BJ (cell line): ENCODE measurements around the gene SEMA4C. TPM values are rescaled to one million over a fixed set of nuclear protein-coding genes. Genes with fewer than 3 reads are reported as not detected.

Source experiments
- CTCF ChIA-PET: fragments of 350-600 bp; formaldehyde crosslinking; extraction: SDS; loops from one replicate; lab custom pipeline; 2021; ENCODE audit warnings: antibody characterized with exemption, inconsistent platforms; lab: Yijun Ruan, JAX
- POLR2A ChIA-PET: fragments of 300-600 bp; sonication (Branson Sonifier 250); formaldehyde crosslinking; extraction: SDS; loops from one replicate; lab custom pipeline; 2021; ENCODE audit warnings: antibody characterized with exemption; lab: Charles Lee
- DNase-seq: peaks from one replicate; pipeline ENCODE4 v3.0.0-alpha.2; 2011; ENCODE audit warnings: low read depth
- H3K27me3 ChIP-seq: 2 replicates; pipeline ENCODE4 v1.6.0; 2011; ENCODE audit warnings: low read length; ENCODE audit not compliant: control insufficient read depth, insufficient read depth
- H3K36me3 ChIP-seq: 2 replicates; pipeline ENCODE4 v1.5.1; 2011; ENCODE audit warnings: low read length; ENCODE audit not compliant: control insufficient read depth, insufficient read depth
- H3K4me3 ChIP-seq: 2 replicates; pipeline ENCODE4 v1.5.1; 2011; ENCODE audit warnings: low read depth, mild to moderate bottlenecking, control low read depth, low read length
- CTCF ChIP-seq: IDR thresholded peaks from 2 replicates; pipeline ENCODE4 v1.5.1; 2011; ENCODE audit warnings: low read depth, mild to moderate bottlenecking, control low read depth, inconsistent platforms, low read length, moderate library complexity; ENCODE audit not compliant: insufficient read depth
- polyA plus RNA-seq: library from polyadenylated mRNA; depleted of rRNA; stranded (reverse); fragments of >200 nt; gene quantifications from 2 replicates; pipeline ENCODE4 v1.2.3, GENCODE V29; 2011

SEMA4C gene
- polyA plus RNA-seq, 1 experiment: 29.7 TPM

GRCh38 chr2:96888072-96889011, 18.5 kb upstream of the SEMA4C start:
- Histone ChIP-seq H3K4me3 (no peak overlapping the region), H3K27me3 (no peaks in the 10 kb centered on the region; the same call in 1 of the 2 replicates), H3K36me3 (no peaks in the 10 kb centered on the region)
- POLR2A ChIA-PET: no interaction called here
- CTCF ChIA-PET: interaction anchor here (0.7 to 2.1 kb wide), 5 partner anchors 15 to 62 kb away, joined by 3 to 8 read pairs (median 4); partner anchors contain the start of gene ANKRD39
- TF ChIP-seq CTCF: no peak
- DNase-seq: no peak

GRCh38 chr2:96887493-96888012, 17.7 kb upstream of the SEMA4C start:
- CTCF ChIA-PET: interaction anchor here (0.7 to 2.1 kb wide), 2 partner anchors 29 to 30 kb away, joined by 3 to 8 read pairs; partner anchors contain the start of gene ANKRD39
- no peaks in the 10 kb centered on the region; the same call in 1 of the 2 replicates for H3K27me3 ChIP-seq
- no peaks in the 10 kb centered on the region for H3K36me3 ChIP-seq
- DNase-seq: no peak
- no peak overlapping the region for H3K4me3 ChIP-seq
- TF ChIP-seq CTCF: no peak
- POLR2A ChIA-PET: no interaction called here

GRCh38 chr2:96885432-96886347, 15.8 kb upstream of the SEMA4C start:
- DNase-seq: no peak
- Histone ChIP-seq H3K36me3 (no peaks in the 10 kb centered on the region), H3K27me3 (no peaks in the 10 kb centered on the region; the same call in 1 of the 2 replicates), H3K4me3 (no peak overlapping the region)
- ChIA-PET CTCF (interaction anchor here (0.7 to 2.1 kb wide), 2 partner anchors 11 to 28 kb away, joined by 3 to 8 read pairs; partner anchors contain the start of gene ANKRD39), POLR2A (no interaction called here)
- TF ChIP-seq CTCF: no peak

GRCh38 chr2:96884299-96885094, 14.6 kb upstream of the SEMA4C start:
- H3K36me3 ChIP-seq: no peaks in the 10 kb centered on the region
- CTCF ChIA-PET: interaction anchor here (0.6 to 0.7 kb wide), 2 partner anchors 10 to 106 kb away, joined by 3 read pairs; no protein-coding TSS in a partner anchor
- H3K27me3 ChIP-seq: no peaks in the 10 kb centered on the region; the same call in 1 of the 2 replicates
- no peak overlapping the region for H3K4me3 ChIP-seq
- TF ChIP-seq CTCF: no peak
- DNase-seq: no peak
- POLR2A ChIA-PET: no interaction called here
